Uterus (tissue), 2 donors: Measurements from ENCODE around the gene IFTAP.

Source experiments
- CTCF ChIP-seq, 4 experiments: fragments of 200-600 bp in 2 of 4; fragments of 450-650 bp in 2 of 4; sonication (generic) in 2 of 4; IDR thresholded peaks; one replicate each; pipeline ENCODE4 v1.5.1; 2016 to 2019; ENCODE audit warnings: antibody characterized with exemption in 4 of 4, mild to moderate bottlenecking in 2 of 4, moderate library complexity in 1 of 4
- POLR2A ChIP-seq, 2 donors: fragments of 450-650 bp; IDR thresholded peaks; one replicate each; pipeline ENCODE4 v1.6.1; 2016; ENCODE audit warnings: antibody characterized with exemption in 2 of 2, mild to moderate bottlenecking in 1 of 2, moderate library complexity in 1 of 2

GRCh38 chr11:36703055-36703404, 108.7 kb downstream of the IFTAP start:
- TF ChIP-seq CTCF (IDR thresholded peaks at IDR 0.05) (no peak), POLR2A (IDR thresholded peaks at IDR 0.05) (no peak)
